AG08395 (cell line): Measurements from ENCODE around the gene AHNAK2.

Experiments used
- DNase-seq: peaks from one replicate; pipeline ENCODE4 v3.0.0; 2012; ENCODE audit warnings: mixed read lengths, low spot score

Gene AHNAK2

DNA sequence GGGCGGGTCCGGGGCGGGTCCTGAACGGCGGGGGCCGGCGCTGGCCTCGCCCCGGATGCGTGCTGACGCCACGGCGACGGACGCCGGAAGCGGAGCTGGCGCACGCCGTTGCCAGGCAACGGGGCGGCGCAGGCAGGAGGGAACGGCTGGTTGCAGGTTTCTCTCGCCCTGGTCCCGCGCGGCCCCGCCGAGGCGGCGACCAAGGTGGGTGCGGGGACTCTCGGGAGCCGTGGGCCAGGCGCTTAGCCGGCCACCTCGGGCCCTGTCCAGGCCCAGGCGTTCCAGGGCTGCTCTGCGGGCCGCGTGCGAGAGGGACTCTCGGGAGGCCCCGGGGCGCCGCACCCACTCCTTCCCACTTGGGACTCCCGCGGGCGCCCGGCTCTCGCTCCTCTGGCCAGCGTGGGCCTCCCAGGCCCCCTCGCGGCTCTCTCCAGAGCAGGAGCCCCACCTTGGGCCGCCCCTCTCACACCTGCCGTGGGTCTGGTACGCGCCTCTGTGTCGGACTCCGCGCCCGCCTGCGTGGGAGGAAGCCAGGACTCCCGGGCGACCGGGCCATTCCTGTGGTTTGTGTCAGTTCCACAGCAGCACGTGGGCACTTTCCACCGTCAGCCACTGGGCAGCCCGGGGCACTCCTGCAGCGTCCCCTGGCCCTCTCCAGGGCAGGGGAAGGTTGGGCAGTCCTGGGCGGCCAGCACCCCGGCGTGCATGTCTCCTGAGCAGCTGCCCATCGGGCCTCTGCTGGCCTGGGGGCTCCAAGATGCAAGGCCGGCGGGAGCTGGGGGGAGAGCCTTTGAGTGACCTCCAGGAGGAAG lies 7.7 kb upstream of the AHNAK2 start, which contains the start of gene CLBA1:
Gene CLBA1 (plus strand): TSS at position 114 of the 812 bp plus-strand sequence. CDS start 644 bp downstream, at position 758.
- peak; percentile 98 for DNase-seq

DNA sequence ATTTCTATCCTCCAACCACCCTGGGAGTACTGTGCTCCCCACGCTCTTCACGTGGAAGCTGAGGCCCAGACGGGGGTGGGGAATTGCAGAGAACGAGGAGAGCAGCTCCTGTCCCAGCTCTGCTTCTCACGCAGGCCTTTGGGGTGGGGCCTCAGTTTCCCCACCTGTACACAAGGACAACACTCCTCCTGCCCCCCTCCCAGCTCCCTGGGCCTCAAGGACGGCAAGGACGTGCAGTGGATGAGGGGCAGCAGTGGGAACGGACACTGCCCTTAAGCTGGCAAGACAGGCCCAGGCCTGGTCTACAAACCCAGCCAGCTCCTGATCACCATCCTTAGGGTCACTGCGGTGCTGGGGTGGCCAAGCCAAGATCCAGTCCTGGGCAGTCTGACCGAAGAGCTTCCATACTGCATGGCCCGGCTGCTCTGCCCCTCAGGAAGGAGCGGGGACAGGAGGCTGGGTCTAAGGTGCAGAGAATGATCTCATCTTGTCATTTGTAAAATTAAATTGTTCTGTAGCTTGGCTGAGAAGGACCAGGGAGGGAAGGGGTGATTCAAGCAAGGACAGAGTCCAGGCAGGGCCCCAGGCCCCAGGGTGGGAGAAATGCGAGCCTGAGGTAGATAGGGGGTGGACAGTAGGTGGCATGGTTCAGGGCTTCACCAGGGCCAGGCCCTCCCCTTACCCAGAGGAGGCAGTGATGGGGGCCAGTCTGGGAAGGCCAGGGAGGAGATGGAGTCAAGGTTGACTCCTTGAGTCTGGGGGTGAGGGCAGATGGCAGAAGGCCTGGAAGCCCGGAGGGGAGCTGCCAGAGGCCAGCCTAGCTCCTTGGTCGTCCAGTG lies 6.1 kb upstream of the AHNAK2 start:
- no peak for DNase-seq

DNA sequence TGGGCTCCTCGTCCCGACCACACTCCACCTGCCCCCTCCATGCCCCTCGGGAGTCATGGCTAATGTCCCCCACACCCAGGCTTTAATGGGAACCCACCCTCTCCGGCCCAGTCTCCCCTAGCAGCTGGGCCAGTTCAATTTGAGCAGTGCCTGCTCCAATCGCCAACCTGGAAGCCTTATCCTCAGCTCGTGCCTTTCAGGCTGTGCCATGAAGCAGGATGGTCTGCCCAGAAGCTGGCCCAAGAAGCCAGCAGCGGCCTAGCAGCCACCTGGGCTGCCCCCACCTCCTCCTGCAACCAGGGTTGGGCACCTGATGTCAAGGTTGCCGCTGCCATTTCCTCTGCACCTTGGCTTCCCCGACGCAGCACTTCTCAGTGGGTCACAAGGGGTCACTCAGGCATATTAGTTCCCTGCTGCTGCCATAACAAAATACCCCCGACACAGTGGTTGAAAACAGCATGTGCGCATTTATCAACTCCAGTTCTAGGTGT lies 5.1 kb upstream of the AHNAK2 start:
- no peak for DNase-seq

DNA sequence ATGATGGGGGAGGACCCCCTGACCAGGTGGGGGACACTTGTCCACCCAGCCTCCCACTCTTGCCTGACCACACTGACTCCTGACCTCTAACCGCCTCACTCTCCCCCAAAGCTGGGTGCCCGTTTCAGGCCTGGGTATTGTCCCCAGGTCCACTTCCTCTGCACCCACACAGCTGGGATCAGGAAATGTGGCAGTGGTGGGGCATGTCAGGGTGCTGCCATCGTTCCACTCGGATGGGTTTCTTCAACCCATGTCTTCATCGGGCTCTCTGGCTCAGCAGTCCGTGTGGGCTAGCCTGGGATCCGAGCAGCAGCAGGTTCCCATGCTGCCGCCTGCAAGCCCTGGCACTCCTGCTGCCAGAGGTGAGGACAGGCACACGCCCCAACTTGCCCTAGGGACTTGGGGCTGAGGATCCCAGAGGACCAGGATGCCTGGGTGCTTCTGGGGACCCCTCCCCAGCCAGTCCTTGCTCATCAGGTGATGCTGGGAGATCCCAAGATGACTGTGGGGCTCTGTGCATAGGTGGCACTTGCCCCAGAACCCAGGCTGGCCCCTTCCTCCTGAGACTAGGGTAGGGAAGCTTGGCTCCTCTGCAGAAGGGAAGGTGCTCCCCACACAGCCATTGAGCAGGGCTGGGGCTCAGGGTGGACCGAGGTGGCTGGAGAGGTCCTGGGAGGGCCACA lies 4.5 kb upstream of the AHNAK2 start:
- DNase-seq = no peak

DNA sequence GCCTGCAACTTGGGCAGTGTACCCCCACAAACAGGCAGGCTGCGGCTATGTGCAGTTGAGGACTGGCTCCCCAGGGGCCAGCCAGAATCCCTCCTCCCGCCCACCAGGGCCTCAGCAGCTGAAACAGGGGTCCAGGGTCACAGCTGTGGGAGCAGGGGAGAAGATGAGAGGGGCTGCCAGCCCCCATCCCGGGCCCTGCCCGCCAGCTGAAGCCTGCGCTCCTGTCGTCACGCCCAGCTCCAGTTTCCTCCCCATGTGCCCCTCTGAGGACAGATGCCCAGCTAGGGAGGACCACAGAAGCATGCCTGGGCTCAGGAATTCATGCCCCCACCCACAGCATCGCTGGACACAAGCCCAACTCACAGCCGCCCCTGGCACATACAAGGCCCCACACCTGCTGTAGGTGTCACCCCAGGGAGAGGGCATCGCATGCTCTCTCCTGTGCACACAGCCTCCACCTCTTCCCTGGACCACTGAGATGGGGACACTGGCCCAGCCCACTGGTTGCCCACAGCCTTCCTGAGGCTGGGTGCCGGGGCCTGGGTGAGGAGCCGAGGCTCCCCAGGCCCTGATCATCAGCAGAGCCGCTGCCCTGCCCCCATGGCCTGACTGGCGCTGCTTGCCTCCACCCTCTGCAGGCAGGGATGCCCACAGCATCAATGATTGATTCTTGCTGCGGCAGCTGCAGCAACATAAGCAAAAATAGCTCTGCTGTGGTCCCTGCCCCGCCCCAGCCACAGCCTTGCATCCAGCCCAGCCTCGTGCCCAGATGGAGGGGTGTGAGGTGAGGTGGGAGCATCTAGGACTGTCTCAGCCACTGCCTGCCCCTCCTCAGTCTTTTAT lies 3.7 kb upstream of the AHNAK2 start:
- no peak for DNase-seq

DNA sequence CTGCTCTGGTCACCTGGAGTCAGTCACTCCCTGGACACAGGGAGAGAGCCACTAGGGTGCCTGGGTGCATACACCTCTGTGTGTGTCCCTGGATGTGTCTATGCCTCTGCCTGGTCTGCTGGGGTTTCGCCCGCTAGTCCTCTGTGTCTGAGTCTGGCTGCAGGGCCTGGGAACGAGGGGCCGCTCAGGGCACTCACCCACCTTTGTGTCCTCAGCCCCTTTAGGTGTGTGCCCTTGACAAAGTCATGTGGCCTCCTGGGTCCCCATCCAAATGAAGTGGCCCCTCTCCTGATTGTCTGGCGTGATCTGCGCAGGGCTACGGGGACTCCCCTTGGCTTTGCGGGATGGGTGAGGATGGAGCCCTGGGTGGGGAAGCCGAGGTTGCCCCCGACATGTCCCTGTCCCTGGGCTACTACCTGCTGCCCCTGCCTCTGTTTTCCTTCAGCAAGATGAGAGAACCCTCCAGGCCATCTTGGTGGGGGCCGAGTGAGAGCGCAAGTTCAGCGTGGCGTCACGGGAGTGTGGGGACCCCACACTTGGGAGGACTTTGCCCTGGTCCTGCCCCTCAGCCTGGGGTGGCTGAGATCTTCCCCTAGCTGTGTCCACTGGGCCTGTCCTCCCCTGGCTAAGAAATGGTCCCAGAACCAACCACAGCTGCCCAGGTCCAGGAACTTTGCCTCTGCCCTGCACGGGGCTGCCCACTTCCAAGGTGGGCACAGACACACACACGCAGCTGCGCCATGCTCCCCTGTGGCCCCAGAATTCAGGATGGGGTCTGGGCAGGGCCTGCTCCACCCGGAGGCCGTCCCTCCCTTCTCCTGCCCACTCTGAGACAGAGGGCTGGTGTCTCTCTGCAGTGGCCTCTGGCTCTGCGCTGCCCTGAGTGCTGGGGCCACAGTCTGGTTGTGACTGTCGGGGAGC lies 2.7 kb upstream of the AHNAK2 start:
- DNase-seq = no peak

DNA sequence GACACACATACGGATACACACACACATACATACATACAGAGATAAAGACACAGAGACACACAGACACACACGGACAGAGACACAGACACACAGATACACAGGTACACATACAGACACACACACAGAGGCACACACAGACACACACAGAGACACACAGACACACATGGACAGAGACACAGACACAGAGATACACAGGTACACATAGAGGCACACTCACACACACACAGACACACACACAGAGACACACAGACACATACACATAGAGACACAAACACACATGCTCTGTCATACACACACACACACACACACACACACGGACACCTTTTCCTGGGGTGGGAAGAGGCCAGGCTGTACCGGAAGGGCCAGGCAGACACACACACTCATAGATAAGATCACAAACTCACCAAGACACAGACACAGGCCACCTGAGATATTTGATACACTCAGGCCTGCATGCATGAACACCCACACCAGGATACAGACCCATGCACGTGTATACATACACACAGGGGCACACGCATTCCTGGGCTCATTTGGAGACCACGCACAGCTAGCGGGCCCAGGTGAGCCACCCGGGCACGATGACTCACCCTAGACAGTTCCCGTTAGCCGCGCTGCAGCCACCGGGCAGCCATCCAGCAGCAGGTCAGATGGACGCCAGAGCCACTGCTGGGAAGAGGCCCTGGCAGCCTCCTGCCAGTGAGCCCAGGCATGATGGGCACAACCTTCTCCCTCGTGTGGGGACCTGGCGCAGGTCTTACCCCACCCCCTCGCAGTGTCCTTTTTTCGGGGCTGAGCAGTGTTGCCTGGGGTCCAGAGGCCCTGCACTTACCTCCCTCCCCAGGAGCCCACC lies 1.8 kb upstream of the AHNAK2 start:
- no peak for DNase-seq

DNA sequence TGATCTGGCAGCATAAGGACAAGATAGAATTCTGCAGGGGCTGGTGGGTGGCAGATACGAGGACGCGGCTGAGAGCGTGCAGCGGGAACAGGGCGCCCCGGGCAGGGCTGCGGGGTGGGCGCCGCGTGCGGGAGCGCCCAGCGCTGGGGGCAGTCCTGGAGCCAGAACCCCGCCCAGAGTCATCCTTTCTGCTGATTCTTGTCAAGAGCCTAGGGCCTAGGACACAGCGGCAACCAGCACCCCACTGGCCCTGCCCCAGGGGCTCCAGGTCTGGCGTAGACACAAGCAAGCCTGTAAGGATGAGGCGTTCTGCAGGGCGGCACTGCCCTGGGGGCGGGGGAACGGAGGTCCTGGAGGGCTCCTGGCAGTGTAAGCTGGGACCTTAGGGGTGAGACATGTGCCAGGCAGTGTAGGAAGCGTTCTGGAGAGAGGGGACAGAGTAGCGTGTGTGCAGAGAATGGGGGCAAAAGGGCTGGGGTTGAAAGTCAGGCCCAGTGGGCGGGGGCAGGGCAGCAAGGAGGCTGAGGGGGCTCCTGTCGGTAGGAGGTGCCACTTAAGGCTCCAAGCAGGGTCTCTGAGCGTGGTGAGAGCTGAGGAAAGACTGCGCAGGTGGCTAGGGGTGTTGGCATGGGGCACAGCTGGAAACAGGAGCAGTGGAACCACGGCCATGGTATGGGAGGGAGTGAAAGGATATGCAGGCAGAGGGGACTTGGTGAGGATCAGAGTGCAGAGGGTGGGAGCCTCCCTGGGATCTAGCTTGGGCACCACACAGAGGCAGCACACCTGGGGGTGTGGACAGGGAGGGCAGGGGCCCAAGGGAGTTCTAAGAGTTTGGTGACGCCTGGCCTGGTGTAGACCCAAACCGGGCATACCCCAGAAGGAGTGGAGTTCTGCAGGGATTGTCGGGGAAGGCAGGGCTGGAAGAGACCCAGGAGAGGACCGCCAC lies 845 bp upstream of the AHNAK2 start:
- no peak for DNase-seq

DNA sequence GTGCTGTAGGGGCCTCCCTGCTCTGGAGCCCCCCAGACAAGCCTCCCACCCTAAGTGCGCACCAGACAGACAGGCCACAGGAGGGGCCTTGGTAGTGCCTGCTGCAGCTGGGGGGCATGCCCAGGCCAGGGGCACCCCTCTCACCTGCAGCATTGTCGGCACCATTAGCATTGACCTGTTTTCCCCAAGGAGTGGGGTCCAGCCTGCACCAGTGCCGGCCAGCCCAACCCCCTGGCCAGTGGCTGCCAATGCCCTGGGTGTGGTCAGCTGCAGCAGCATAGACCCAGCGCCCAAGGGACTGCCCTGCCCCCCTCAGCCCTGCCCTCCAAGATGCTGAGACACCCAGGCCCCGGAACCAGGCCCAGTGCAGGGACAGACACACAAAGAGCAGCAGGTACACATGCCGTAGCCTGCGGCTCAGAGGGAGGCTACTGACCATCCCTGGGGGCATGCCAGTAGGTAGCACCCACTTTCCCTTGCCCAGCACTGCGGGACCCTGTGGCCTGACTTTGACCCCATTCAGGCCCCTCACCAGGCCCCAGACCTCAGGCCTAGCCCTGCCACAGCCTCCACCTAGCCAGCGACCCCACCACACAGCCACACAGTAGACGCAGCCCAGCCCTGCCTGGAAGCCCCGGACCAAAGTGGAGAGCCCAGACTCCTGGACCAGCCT lies 1.0 kb downstream of the AHNAK2 start:
- DNase-seq = no peak

DNA sequence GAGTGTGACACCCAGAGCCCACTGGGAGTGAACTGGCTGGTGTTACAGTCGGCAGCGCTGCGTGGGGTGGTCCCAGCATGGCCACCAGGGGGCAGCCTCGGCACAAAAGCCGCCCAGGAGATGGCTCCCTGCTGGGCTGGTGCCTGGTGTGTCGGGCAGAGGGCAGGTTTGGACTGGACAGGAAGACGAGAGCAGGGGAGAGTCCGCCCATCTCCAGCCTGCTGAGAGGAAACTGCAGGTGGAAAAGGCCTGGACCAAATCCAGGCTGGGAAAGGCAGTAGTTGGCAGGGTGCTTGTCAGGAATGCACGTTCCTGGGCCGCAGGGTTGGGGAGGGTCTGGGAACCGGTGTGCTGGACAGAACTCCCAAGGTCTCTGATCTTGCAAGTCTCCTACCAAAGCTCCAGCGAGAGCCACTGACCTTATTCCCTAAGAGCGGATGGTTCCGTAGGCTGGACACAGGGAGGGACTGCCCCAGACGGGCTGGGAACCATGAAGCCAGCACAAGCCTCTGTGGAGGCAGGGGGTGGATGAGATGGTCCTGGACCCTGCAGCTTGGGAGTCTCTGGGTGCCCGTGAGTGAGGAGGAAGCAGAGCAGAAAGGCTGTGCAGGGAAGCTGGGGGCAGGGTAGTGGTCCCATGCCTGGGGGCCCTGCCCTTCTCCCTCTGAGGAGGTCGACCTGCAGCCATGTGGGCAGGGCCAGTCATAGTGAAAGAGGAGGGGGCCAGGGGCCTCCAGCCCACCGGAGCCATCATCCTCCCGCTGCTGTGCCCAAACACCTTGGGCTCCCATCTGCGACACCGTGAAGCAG lies 1.8 kb downstream of the AHNAK2 start:
- DNase-seq = peak; percentile 70

DNA sequence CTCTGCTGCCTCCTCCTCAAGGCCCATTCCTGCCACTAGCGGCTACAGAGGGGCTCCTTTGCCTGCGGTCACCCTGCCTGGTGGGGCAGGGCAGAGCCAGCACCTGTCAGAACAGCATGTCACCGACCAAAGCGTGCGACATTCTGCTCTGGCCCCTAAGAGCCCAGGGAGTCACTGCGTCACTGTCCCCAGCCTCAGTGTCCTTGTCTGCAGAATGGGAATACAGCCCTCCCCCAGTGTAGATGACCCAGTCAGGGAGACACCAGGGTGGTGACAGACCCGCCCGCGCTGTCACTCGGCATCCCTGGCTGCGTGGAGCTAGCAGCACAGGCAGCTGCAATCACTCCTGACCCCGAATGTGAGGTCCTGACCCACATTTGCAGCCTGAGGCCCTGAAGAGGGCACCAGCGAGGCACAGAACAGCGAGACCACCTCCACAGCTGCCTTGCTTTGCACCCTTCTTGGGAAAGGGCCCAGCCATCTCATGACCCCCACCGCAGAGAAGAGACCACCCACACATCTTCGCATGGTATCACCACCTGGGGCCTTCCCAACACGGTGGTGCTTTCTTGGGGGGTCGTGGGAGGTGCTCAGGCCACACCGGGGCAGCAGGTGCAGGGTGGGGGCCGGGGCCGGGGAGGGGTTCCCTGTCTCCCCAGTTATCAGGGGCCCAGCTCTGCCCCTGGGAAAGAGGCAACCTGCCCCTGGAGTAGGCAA lies 2.5 kb downstream of the AHNAK2 start:
- no peak for DNase-seq

DNA sequence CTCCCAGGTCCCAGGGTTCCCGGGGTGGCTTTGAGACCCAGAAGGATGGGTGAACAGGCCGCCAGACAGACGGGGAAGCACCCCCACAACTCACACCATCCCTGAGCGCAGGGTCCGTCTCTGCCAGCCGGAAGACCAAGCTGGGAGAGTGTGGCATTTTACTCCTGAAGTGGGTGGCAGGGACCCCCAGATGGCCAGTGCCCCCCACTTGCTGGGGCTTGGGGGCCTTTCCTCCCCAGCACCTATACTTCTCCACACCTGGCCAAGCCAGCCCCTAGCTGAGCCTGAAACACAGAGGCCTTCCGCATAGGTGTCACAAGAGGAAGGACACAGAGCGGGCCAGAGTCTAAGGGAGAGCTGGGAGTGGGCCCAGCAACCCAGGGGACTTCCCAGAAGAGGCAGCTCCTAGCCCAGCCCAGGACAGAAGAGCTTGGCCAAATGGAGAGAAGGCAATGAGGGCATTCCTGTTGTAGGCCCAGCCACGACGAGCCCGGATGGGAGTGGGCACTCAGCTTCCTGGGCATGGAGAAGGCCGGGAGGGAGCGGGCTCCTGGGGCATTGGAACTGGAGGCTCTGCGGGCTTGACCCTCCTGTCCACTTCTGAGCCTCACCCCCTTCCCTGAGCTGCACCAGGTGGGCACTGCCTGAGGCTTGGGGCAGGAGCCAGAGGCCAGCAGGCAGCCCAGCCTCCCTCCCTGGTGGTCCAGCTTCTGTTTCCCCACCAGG lies 3.3 kb downstream of the AHNAK2 start:
- DNase-seq = no peak

DNA sequence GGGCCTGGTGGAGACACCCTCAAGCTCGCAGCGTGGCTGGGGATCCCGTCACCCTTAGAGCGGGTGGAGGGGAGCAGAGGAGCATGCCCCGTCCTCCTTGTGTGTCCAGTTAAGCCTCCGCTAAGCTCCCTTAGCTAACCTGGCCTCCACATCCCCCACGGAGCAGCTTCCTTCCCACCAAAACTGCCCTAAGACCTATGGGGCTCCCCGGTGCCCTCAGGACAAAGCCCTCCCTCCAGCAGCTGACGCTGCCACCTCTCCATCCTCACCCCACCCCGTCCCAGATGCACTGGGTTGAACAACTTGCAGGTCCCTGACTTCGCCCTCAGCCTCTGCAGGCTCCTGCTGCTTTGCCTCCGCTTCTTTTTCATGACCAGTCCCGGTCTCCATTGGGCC lies 4.0 kb downstream of the AHNAK2 start:
- no peak for DNase-seq

DNA sequence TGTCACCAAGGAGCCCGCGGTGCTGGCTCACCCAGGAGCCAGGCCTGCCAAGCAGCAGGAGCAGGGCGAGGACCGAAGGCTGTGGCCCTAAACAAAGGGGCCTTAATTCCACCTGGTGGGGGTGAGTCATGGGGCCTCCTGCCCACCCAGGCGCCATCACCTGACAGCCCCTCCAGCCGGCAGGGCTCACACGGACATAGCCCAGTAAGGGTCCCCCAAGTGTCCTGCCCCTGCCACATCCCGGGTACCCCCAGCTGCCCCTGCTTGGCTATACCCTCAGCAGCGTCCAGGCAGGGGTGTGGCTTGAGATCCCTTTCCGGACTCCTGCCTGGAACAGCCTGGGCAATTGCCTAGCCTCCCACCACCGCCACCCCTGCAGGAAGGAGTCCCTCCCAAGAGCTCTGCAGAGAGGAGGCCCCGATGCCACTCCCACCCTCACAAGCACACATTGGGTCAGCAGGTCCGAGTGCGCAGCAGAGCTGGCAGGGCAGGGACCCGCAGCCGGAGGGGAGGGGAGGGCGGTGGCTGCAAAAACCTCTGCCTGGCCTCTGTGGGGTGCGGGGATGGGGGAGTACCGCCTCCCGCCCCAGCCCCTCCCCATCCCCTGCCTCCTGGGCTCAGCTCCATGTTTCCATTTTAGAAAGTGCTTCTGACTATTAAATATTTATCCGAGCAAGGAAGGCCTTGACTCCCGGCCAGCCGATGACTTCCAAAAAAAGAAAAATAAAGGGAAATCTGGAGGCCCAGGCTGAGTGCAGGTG lies 4.6 kb downstream of the AHNAK2 start:
- DNase-seq = peak; percentile 49

DNA sequence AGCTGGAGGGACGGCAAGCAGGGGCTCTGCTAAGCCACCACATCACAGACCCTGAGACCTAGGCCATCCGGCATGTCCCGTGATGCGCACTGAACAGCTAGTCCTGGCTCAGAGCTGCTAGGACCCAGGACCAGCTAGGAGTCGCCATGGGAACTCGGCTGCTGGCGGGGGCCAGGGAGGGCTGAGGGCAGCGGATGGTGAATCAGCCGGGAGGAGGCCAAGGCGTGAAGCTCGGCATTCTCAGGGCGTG lies 5.1 kb downstream of the AHNAK2 start:
- DNase-seq = peak; percentile 92
